ENCODE results near the gene PIK3C2G.

The PIK3C2G gene

DNA sequence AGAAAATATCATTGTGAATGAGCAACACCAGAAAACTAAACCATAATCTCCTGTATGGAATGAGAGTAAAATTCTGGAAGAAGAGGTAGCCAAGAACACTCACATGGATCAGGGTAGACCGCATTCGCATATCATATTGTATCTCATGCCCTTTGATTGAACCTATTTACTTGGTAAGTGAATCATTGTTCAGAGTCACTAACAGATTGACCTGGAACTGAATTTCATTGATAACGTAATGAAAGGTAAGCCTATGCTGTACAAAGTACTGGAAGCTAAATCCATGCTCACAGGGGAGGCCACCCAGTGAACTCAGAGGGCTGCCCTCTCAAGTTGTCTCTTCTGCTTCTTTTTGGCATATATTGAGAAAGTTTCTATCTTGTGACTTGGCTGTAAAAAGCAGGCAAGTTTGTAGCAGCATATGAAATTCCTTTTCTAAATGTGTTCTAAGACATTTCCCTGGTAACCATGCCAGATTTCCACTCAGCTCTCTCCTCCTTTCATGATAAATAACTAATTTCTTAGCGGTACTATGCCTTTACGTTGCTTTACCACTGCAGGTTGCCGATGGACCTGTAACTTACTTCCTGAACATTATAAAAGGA is 385.1 kb downstream of the PIK3C2G start:
- TF ChIP-seq, protein P1, sequence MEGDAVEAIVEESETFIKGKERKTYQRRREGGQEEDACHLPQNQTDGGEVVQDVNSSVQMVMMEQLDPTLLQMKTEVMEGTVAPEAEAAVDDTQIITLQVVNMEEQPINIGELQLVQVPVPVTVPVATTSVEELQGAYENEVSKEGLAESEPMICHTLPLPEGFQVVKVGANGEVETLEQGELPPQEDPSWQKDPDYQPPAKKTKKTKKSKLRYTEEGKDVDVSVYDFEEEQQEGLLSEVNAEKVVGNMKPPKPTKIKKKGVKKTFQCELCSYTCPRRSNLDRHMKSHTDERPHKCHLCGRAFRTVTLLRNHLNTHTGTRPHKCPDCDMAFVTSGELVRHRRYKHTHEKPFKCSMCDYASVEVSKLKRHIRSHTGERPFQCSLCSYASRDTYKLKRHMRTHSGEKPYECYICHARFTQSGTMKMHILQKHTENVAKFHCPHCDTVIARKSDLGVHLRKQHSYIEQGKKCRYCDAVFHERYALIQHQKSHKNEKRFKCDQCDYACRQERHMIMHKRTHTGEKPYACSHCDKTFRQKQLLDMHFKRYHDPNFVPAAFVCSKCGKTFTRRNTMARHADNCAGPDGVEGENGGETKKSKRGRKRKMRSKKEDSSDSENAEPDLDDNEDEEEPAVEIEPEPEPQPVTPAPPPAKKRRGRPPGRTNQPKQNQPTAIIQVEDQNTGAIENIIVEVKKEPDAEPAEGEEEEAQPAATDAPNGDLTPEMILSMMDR (IDR thresholded peaks at IDR 0.05; ENCODE audit: low read depth, low read length, poor library complexity, severe bottlenecking): no peak
- no peak for TF ChIP-seq EZH2phosphoT487 (IDR thresholded peaks at IDR 0.05; ENCODE audit: borderline replicate concordance, low read length)
- H3K4me3 ChIP-seq (ENCODE audit: low read length): no peak overlapping the region
- no peak overlapping the region for H3K27ac ChIP-seq (ENCODE audit: low read depth, low read length)

DNA sequence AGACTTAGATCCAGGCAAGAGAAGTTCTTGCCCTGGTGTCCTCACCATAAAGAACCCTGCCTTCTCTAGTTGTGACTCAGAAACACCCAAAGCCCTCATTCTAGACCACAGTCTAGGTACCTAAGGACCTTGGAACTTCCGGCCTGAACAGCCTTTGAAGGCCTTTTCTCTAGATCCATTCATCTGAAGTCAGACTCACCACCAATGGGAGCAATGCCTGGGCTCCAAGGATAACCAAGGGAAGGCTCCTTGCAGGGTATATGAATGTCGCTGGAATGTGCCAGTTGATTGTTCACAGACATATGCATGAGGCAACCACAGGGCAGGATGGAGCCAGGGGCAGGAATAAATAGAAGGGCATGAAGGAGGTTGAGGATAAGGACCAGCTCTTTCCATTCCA is 390.2 kb downstream of the PIK3C2G start:
- H3K4me2 ChIP-seq (ENCODE audit: low read length): no peak overlapping the region
- H3K27ac ChIP-seq (ENCODE audit: low read depth, low read length): no peak overlapping the region
- H3K4me1 ChIP-seq (ENCODE audit: control insufficient read depth, low read length): no peaks in the 10 kb centered on the region
- no peak overlapping the region for H3K4me3 ChIP-seq (ENCODE audit: low read length)
- H3K79me2 ChIP-seq (ENCODE audit: control insufficient read depth, low read length): no peaks in the 10 kb centered on the region
- no peaks in the 10 kb centered on the region for H3K9me2 ChIP-seq (replicated peaks; ENCODE audit: control insufficient read depth, low read length)
- H3K9me3 ChIP-seq (ENCODE audit: control insufficient read depth, insufficient read depth, low read length): no peaks in the 10 kb centered on the region
- no peaks in the 10 kb centered on the region for H4K20me1 ChIP-seq (ENCODE audit: control insufficient read depth, insufficient read depth, low read depth, low read length)
- TF ChIP-seq EZH2phosphoT487 (IDR thresholded peaks at IDR 0.05; ENCODE audit: borderline replicate concordance, low read length): no peak
- TF ChIP-seq, protein P1 (IDR thresholded peaks at IDR 0.05; ENCODE audit: low read depth, low read length, poor library complexity, severe bottlenecking): no peak
- no peaks in the 10 kb centered on the region for H3F3A ChIP-seq (ENCODE audit: control insufficient read depth, insufficient read depth)
- H3K36me3 ChIP-seq (ENCODE audit: control insufficient read depth, low read length): no peaks in the 10 kb centered on the region
- no peaks in the 10 kb centered on the region for H3K27me3 ChIP-seq (ENCODE audit: control insufficient read depth, low read length)

More for the DNA sequence above, 385.1 kb downstream of the PIK3C2G start:
- H3F3A ChIP-seq (ENCODE audit: control insufficient read depth, insufficient read depth): no peaks in the 10 kb centered on the region
- no peaks in the 10 kb centered on the region for H3K27me3 ChIP-seq (ENCODE audit: control insufficient read depth, low read length)
- H4K20me1 ChIP-seq (ENCODE audit: control insufficient read depth, insufficient read depth, low read depth, low read length): no peaks in the 10 kb centered on the region
- H3K79me2 ChIP-seq (ENCODE audit: control insufficient read depth, low read length): no peaks in the 10 kb centered on the region
- no peaks in the 10 kb centered on the region for H3K36me3 ChIP-seq (ENCODE audit: control insufficient read depth, low read length)
- no peaks in the 10 kb centered on the region for H3K9me3 ChIP-seq (ENCODE audit: control insufficient read depth, insufficient read depth, low read length)
- no peaks in the 10 kb centered on the region for H3K4me1 ChIP-seq (ENCODE audit: control insufficient read depth, low read length)
- no peak overlapping the region for H3K4me2 ChIP-seq (ENCODE audit: low read length)
- H3K9me2 ChIP-seq (replicated peaks; ENCODE audit: control insufficient read depth, low read length): no peaks in the 10 kb centered on the region

DNA sequence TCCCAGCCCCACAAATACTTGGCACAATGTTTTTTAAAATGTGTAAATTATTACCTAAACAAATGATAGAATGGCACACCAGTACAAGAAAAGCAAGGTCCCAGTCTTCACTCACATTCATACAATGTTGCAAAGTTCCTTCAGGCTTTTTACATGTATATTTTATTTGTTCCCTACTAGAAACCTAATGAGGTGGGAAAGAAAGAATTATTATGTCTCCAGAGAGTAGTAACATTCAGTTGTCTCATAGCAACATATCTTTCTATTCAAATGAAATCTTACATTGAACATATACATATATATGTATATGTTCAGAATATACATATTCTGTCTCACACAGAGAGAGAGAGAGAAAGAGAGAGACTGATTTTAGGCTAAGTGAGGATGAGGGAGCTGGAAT is 391.3 kb downstream of the PIK3C2G start:
- Histone ChIP-seq H4K20me1 (ENCODE audit: control insufficient read depth, insufficient read depth, low read depth, low read length) (no peaks in the 10 kb centered on the region), H3K36me3 (ENCODE audit: control insufficient read depth, low read length) (no peaks in the 10 kb centered on the region), H3K9me3 (ENCODE audit: control insufficient read depth, insufficient read depth, low read length) (no peaks in the 10 kb centered on the region), H3K9me2 (replicated peaks; ENCODE audit: control insufficient read depth, low read length) (no peaks in the 10 kb centered on the region), H3K4me2 (ENCODE audit: low read length) (no peak overlapping the region), H3K4me3 (ENCODE audit: low read length) (no peak overlapping the region), H3K27ac (ENCODE audit: low read depth, low read length) (no peak overlapping the region), H3K4me1 (ENCODE audit: control insufficient read depth, low read length) (no peaks in the 10 kb centered on the region), H3F3A (ENCODE audit: control insufficient read depth, insufficient read depth) (no peaks in the 10 kb centered on the region), H3K27me3 (ENCODE audit: control insufficient read depth, low read length) (no peaks in the 10 kb centered on the region), H3K79me2 (ENCODE audit: control insufficient read depth, low read length) (no peaks in the 10 kb centered on the region)
- TF ChIP-seq, protein P1 (IDR thresholded peaks at IDR 0.05; ENCODE audit: low read depth, low read length, poor library complexity, severe bottlenecking): no peak
- TF ChIP-seq EZH2phosphoT487 (IDR thresholded peaks at IDR 0.05; ENCODE audit: borderline replicate concordance, low read length): no peak
